Dedifferentiated amniotic fluid mesenchymal stem cell (primary cell): ENCODE data around the gene SPDYE2.
"Not testable (repeated sequence)": the region's sequence is repeated elsewhere in the genome, so short reads cannot be mapped to it uniquely, and the experiment has no call there.

Experiments
- DNase-seq: peaks from one replicate; pipeline ENCODE4 v3.0.0-alpha.2; 2016; ENCODE audit errors: extremely low spot score

SPDYE2 gene

GRCh38 chr7:102599699-102600098 is 48.7 kb downstream of the SPDYE2 start:
- not testable (repeated sequence) for DNase-seq

- not testable (repeated sequence) for DNase-seq
These were observed 51.3 kb downstream of the SPDYE2 start for GRCh38 chr7:102602317-102602716.

GRCh38 chr7:102604431-102605145 is 53.6 kb downstream of the SPDYE2 start:
- not testable (repeated sequence) for DNase-seq

DNA sequence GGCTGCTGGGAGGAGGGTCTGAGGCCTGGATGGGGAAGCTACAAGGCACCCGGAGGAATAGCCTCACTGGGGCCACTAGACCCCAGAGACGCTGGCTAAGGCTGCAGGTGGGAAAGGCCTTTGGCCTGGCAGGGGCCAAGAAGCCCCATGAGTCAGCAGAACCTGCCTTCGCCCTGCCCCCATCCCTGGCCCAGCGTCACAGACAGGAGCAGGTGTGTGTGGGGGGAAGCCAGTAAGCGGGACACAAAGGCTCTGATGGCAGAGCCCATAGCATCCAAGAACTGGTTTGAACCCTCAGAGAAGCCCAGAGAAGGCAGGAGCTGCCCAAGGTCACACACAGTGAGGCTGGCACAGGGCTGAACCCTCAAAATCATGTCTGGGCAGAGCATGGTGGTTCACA is 55.8 kb downstream of the SPDYE2 start:
- DNase-seq: not testable (repeated sequence)

GRCh38 chr7:102609734-102610133 is 58.7 kb downstream of the SPDYE2 start:
- DNase-seq: not testable (repeated sequence)

DNA sequence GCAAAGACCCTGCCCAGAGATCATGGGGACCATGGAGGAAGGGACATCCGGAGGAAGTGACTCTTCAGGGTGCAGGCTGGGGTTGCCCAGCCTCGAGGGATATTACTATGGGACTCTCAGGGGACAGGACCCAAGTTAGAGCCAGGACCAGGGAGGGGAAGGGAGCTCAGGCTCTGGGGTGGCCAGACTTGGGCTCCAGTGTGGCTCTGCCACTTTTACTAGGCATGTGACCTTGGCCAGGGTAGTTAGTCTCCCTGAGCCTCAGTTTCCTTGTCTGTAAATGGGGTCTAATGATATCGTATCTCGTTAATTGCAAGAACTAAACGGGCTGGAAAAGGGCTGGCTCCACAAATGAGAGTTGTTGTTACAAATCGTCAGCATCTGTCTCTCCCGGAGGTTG is 59.4 kb downstream of the SPDYE2 start:
- not testable (repeated sequence) for DNase-seq

DNA sequence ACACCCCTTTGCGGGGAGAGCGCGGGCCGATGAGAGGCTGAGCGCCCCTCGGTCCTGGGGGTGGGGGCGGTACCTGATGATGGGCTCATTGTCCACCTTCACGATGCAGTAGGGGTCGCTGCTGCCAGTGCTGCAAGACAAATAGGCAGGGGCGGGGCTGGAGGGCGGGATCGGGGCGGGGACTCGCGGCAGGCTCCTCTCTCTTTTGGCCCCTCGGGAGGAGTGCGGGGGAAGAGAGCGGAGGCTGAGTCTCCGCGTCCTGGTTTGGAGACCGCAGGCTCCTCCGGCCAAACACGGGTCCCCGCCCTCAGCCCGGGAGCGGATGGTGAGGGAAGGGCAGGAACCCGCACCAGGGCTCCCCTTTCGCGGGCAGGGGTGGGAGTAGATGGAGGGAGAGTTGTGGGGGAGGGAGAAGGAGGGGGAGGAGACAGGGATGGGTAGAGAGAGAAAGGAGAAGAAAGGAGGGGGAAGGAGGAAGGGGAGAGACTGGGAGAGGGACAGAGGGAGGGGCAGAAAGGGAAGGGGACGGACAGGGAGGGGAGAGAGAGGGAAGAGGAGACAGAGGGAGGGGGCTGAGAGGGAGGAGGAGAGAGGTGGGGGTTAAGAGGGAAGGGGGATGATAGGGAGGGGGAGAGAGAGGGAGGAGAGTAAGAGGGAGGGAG is 60.1 kb downstream of the SPDYE2 start:
- not testable (repeated sequence) for DNase-seq

DNA sequence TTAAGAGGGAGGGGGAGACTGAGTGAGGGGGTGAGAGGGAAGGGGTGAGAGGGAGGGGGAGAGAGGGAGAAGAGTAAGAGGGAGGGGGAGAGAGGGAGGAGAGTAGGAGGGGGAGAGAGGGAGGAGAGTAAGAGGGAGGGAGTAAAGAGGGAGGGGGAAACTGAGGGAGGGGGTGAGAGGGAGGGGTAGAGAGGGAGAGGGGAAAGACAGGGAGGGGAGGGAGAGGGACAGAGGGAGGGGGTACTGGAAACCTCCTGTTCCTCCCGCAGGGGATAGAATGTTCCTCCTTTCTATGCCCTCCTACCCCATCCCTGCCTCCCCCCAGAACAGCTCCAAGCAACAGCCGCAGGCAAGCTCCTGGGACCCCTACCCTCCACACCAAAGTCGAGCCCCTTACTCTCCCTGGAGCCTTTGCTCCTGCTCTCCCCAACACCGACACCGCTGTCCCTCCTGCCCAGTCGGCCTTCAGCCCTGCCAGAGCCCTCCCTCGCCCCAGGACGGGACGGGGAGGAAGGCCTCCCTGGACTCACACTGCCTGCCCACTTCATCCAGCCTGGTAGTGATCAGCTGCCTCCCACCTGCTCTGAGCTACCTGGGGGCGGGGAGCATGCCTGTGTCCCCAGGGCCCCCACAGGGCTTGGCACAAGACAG is 60.8 kb downstream of the SPDYE2 start:
- DNase-seq: peak; percentile 11
